HCT116 (cell line): Measurements from ENCODE around the gene C2CD2.

ENCODE experiments used
- CTCF ChIP-seq, 3 experiments: fragments of 200-600 bp in 1 of 3; sonication (generic) in 1 of 3; IDR thresholded peaks in 2 of 3; conservative IDR thresholded peaks in 1 of 3; 2 replicates each; pipeline ENCODE4 v1.5.1; 2012 to 2017; ENCODE audit warnings: low read depth in 2 of 3, low read length in 2 of 3, antibody characterized with exemption in 1 of 3, borderline replicate concordance in 1 of 3, control low read depth in 1 of 3, mild to moderate bottlenecking in 1 of 3, mixed read lengths in 1 of 3, mixed run types in 1 of 3, moderate library complexity in 1 of 3; ENCODE audit not compliant: insufficient read depth in 1 of 3
- EZH2 ChIP-seq: fragments of 200-600 bp; sonication (generic); IDR thresholded peaks from 2 replicates; pipeline ENCODE4 v1.6.1; 2017; ENCODE audit warnings: antibody characterized with exemption, mixed run types
- MAX ChIP-seq: IDR thresholded peaks from 2 replicates; pipeline ENCODE4 v1.6.1; 2012
- POLR2A ChIP-seq: IDR thresholded peaks from 2 replicates; pipeline ENCODE4 v1.7.0; 2011; ENCODE audit warnings: borderline replicate concordance; ENCODE audit not compliant: insufficient read depth, insufficient read length; ENCODE audit errors: extremely low read depth
- POLR2AphosphoS5 ChIP-seq: IDR thresholded peaks from 2 replicates; pipeline ENCODE4 v1.6.1; 2011; ENCODE audit warnings: mild to moderate bottlenecking, low read depth, low read length, moderate library complexity
- RAD21 ChIP-seq: IDR thresholded peaks from 2 replicates; pipeline ENCODE4 v1.6.1; 2012; ENCODE audit warnings: low read depth, mild to moderate bottlenecking
- SP1 ChIP-seq: IDR thresholded peaks from 2 replicates; pipeline ENCODE4 v1.6.1; 2012; ENCODE audit warnings: low read depth
- SRF ChIP-seq: IDR thresholded peaks from 2 replicates; pipeline ENCODE4 v1.6.1; 2012; ENCODE audit warnings: low read depth
- YY1 ChIP-seq: IDR thresholded peaks from 2 replicates; pipeline ENCODE4 v1.6.1; 2011; ENCODE audit warnings: low read length, low read depth, moderate library complexity, mild to moderate bottlenecking; ENCODE audit not compliant: insufficient replicate concordance; ENCODE audit errors: extremely low read depth
- ZNF274 ChIP-seq: fragments of 200-500 bp; sonication (Bioruptor generic); IDR thresholded peaks from 2 replicates; pipeline ENCODE4 v1.6.1; 2014; ENCODE audit warnings: mild to moderate bottlenecking, low read depth, low read length, inconsistent platforms
- TF ChIP-seq, protein P1 (sequence below): IDR thresholded peaks from 2 replicates; pipeline ENCODE4 v1.6.1; 2012; ENCODE audit warnings: low read depth
- TF ChIP-seq, protein P2 (sequence below): IDR thresholded peaks from 2 replicates; pipeline ENCODE4 v1.6.1; 2012

DNA sequence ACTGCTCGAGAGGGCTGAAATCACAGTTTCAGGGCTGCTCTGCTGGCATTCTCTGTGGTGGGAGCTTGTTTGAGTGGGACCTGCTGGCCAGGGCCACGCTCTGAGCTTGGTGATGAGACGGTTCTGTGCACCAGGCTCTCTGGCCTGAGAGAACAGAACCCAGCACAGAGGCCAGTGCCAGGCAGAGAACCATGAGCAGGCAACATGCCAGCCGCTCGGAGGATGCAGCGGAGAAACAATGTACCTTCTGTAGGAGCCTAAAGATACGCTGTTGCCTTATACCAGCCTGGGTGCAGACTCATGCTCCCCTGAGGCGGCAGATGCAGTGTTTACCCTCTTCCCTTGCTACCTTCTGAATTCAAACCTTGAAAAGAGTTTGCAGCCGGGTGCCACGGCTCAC, 10.0 kb downstream of the C2CD2 start:
- TF ChIP-seq CTCF (IDR thresholded peaks at IDR 0.05 in 2 of 3, conservative IDR thresholded peaks at IDR 0.05 in 1 of 3; ENCODE audit: borderline replicate concordance in 1 of 3, insufficient read depth in 1 of 3, low read depth in 2 of 3, low read length in 2 of 3) (no peak), EZH2 (no peak), YY1 (no peak), POLR2AphosphoS5 (no peak), POLR2A (no peak), ZNF274 (no peak), SP1 (no peak), SRF (no peak), MAX (no peak), RAD21 (no peak)
- TF ChIP-seq, protein P1, sequence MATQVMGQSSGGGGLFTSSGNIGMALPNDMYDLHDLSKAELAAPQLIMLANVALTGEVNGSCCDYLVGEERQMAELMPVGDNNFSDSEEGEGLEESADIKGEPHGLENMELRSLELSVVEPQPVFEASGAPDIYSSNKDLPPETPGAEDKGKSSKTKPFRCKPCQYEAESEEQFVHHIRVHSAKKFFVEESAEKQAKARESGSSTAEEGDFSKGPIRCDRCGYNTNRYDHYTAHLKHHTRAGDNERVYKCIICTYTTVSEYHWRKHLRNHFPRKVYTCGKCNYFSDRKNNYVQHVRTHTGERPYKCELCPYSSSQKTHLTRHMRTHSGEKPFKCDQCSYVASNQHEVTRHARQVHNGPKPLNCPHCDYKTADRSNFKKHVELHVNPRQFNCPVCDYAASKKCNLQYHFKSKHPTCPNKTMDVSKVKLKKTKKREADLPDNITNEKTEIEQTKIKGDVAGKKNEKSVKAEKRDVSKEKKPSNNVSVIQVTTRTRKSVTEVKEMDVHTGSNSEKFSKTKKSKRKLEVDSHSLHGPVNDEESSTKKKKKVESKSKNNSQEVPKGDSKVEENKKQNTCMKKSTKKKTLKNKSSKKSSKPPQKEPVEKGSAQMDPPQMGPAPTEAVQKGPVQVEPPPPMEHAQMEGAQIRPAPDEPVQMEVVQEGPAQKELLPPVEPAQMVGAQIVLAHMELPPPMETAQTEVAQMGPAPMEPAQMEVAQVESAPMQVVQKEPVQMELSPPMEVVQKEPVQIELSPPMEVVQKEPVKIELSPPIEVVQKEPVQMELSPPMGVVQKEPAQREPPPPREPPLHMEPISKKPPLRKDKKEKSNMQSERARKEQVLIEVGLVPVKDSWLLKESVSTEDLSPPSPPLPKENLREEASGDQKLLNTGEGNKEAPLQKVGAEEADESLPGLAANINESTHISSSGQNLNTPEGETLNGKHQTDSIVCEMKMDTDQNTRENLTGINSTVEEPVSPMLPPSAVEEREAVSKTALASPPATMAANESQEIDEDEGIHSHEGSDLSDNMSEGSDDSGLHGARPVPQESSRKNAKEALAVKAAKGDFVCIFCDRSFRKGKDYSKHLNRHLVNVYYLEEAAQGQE = no peak
- TF ChIP-seq, protein P2, sequence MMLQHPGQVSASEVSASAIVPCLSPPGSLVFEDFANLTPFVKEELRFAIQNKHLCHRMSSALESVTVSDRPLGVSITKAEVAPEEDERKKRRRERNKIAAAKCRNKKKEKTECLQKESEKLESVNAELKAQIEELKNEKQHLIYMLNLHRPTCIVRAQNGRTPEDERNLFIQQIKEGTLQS = no peak
